Measurements from ENCODE around the gene METAP1. TPM values are rescaled to one million over a fixed set of nuclear protein-coding genes. Genes with fewer than 3 reads are reported as not detected.
"Not testable (repeated sequence)": the region's sequence is repeated elsewhere in the genome, so short reads cannot be mapped to it uniquely, and the experiment has no call there.

METAP1 gene
- polyA plus RNA-seq, 1 donor: 83.1 TPM

GRCh38 chr4:98996056-98996764 is 689 bp downstream of the METAP1 start:
- DNase-seq: peak; percentile 32

GRCh38 chr4:98996765-98997068 is 1.2 kb downstream of the METAP1 start:
- no peak for DNase-seq

- DNase-seq: no peak
Measured at GRCh38 chr4:98997166-98997565, 1.6 kb downstream of the METAP1 start.

GRCh38 chr4:98998551-98998950 is 3.0 kb downstream of the METAP1 start:
- DNase-seq: no peak

- DNase-seq: no peak
Measured at GRCh38 chr4:99002279-99002678, 6.8 kb downstream of the METAP1 start.

- DNase-seq: no peak
Measured at GRCh38 chr4:99008051-99008450, 12.5 kb downstream of the METAP1 start.

- no peak for DNase-seq
Measured at GRCh38 chr4:99011910-99012309, 16.4 kb downstream of the METAP1 start.

GRCh38 chr4:99013402-99013843 is 17.9 kb downstream of the METAP1 start:
- DNase-seq: no peak

GRCh38 chr4:99013884-99014523 is 18.5 kb downstream of the METAP1 start:
- DNase-seq: no peak

GRCh38 chr4:99021386-99021785 is 25.9 kb downstream of the METAP1 start:
- DNase-seq: no peak

- DNase-seq: no peak
Measured at GRCh38 chr4:99022566-99022965, 27.0 kb downstream of the METAP1 start.

- not testable (repeated sequence) for DNase-seq
Measured at GRCh38 chr4:99023800-99024251, 28.3 kb downstream of the METAP1 start.

- no peak for DNase-seq
Measured at GRCh38 chr4:99024481-99025275, 29.2 kb downstream of the METAP1 start.

- no peak for DNase-seq
Measured at GRCh38 chr4:99025506-99025905, 30.0 kb downstream of the METAP1 start.

- DNase-seq: no peak
Measured at GRCh38 chr4:99027304-99027703, 31.8 kb downstream of the METAP1 start.

- no peak for DNase-seq
Measured at GRCh38 chr4:99028187-99028586, 32.7 kb downstream of the METAP1 start.

GRCh38 chr4:99029018-99029735 is 33.7 kb downstream of the METAP1 start:
- DNase-seq: no peak

GRCh38 chr4:99029852-99030251 is 34.3 kb downstream of the METAP1 start:
- DNase-seq: no peak

GRCh38 chr4:99033956-99034355 is 38.4 kb downstream of the METAP1 start:
- DNase-seq: no peak

- DNase-seq: no peak
Measured at GRCh38 chr4:99038213-99038612, 42.7 kb downstream of the METAP1 start.

GRCh38 chr4:99043346-99043745 is 47.8 kb downstream of the METAP1 start:
- no peak for DNase-seq

GRCh38 chr4:99047710-99048109 is 52.2 kb downstream of the METAP1 start:
- no peak for DNase-seq
